ENCODE data around the gene PPP2R3B. TPM values are rescaled to one million over a fixed set of nuclear protein-coding genes. Genes with fewer than 3 reads are reported as not detected.
"Not testable (repeated sequence)": the region's sequence is repeated elsewhere in the genome, so short reads cannot be mapped to it uniquely, and the experiment has no call there.

Gene PPP2R3B
- polyA plus RNA-seq, 1 donor (not counting 4 experiments of a cell fraction or from before 2014, with no cell fraction given) = 6.6 TPM

DNA sequence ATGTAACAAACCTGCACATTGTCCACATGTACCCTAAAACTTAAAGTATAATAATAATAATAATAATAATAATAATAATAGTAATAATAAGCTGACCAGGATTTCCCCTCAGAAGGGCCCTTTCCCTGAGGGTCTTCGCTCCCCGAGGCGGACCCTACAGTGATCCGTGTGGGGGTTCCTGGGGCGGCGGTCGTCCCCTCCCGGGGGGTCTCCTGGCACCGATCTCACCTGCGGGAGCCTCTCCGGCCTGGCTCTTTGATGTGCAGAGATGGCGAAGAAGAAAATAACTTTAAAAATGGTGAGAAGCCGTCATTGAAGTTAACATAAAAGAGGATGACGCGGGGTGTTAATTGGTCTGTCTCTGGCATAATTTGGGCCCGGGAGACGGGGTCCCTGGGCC lies 48.2 kb upstream of the PPP2R3B start:
- H3K9ac ChIP-seq (ENCODE audit: control insufficient read depth, extremely low read depth, insufficient read depth, low read length) = no peak overlapping the region
- DNase-seq (ENCODE audit: low read depth, low spot score) (no peak), FAIRE-seq (no peak)
- H3K9me1 ChIP-seq (ENCODE audit: control insufficient read depth, extremely low read depth, insufficient read depth, low read length) = no peaks in the 10 kb centered on the region
- no peak overlapping the region for H3K4me3 ChIP-seq (ENCODE audit: control insufficient read depth in 2 of 3, extremely low read depth in 1 of 3, insufficient read depth in 2 of 3, low read depth in 1 of 3, low read length in 3 of 3)
- TF ChIP-seq, protein P1, sequence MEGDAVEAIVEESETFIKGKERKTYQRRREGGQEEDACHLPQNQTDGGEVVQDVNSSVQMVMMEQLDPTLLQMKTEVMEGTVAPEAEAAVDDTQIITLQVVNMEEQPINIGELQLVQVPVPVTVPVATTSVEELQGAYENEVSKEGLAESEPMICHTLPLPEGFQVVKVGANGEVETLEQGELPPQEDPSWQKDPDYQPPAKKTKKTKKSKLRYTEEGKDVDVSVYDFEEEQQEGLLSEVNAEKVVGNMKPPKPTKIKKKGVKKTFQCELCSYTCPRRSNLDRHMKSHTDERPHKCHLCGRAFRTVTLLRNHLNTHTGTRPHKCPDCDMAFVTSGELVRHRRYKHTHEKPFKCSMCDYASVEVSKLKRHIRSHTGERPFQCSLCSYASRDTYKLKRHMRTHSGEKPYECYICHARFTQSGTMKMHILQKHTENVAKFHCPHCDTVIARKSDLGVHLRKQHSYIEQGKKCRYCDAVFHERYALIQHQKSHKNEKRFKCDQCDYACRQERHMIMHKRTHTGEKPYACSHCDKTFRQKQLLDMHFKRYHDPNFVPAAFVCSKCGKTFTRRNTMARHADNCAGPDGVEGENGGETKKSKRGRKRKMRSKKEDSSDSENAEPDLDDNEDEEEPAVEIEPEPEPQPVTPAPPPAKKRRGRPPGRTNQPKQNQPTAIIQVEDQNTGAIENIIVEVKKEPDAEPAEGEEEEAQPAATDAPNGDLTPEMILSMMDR (optimal IDR thresholded peaks at IDR 0.05 in 1 of 3, IDR thresholded peaks at IDR 0.05 in 1 of 3, conservative IDR thresholded peaks at IDR 0.05 in 1 of 3; ENCODE audit: extremely low read depth in 1 of 3, insufficient read depth in 2 of 3, low read length in 3 of 3) = no peak
- no peak for TF ChIP-seq EZH2 (IDR thresholded peaks at IDR 0.05; ENCODE audit: low read length)
- H3K4me2 ChIP-seq (ENCODE audit: control insufficient read depth, extremely low read depth, insufficient read depth, low read depth, low read length) = no peak overlapping the region
- no peaks in the 10 kb centered on the region for H3K36me3 ChIP-seq (ENCODE audit: control insufficient read depth in 2 of 2, extremely low read depth in 1 of 2, insufficient read depth in 2 of 2, low read length in 2 of 2)
- H3K27me3 ChIP-seq (ENCODE audit: control insufficient read depth, extremely low read depth, insufficient read depth, low read length) = no peaks in the 10 kb centered on the region
- no peaks in the 10 kb centered on the region for H3K79me2 ChIP-seq (ENCODE audit: control insufficient read depth, insufficient read depth, low read length)
- H3K9me3 ChIP-seq (ENCODE audit: control insufficient read depth, low read depth, low read length) = peaks cover 5% of the 10 kb centered on the region
- no peaks in the 10 kb centered on the region for H4K20me1 ChIP-seq (ENCODE audit: control insufficient read depth, extremely low read depth, insufficient read depth, low read length)
- no peak overlapping the region for H3K27ac ChIP-seq (ENCODE audit: control insufficient read depth, insufficient read depth, low read length)
- no peak overlapping the region for H2AFZ ChIP-seq (ENCODE audit: control insufficient read depth, low read length)
- dilution Hi-C loops (cut with MboI; ENCODE audit: extremely low pct_ligation_motif_present, low sequenced_read_pairs) = no loop called here
- H3K4me1 ChIP-seq (ENCODE audit: control insufficient read depth, extremely low read depth, insufficient read depth, low read length) = no peaks in the 10 kb centered on the region

DNA sequence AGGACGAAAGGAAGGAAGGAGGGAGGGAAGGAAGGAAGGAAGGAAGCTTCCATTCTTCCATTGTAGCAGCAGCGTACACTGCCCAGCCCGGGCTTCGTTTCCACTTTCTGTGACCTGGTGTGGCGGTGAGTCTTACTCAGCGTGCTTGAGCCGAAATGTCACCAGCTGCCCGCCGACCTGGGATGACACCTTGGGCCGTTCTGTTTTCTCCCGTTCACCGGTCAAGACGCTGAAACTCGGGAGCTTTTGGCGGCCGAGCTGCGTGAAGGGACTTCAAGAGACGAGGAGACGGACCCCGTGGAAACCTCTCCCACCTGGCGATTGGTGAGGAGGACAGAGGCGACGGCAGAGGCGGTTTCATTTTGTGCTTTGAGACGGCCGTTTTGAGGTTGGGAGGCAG lies 47.1 kb upstream of the PPP2R3B start:
- Histone ChIP-seq H3K27ac (ENCODE audit: control insufficient read depth, insufficient read depth, low read length) (no peak overlapping the region), H3K4me1 (ENCODE audit: control insufficient read depth, extremely low read depth, insufficient read depth, low read length) (no peaks in the 10 kb centered on the region), H3K27me3 (ENCODE audit: control insufficient read depth, extremely low read depth, insufficient read depth, low read length) (no peaks in the 10 kb centered on the region), H3K9ac (ENCODE audit: control insufficient read depth, extremely low read depth, insufficient read depth, low read length) (no peak overlapping the region), H3K79me2 (ENCODE audit: control insufficient read depth, insufficient read depth, low read length) (no peaks in the 10 kb centered on the region), H4K20me1 (ENCODE audit: control insufficient read depth, extremely low read depth, insufficient read depth, low read length) (no peaks in the 10 kb centered on the region), H2AFZ (ENCODE audit: control insufficient read depth, low read length) (no peak overlapping the region), H3K9me3 (ENCODE audit: control insufficient read depth, low read depth, low read length) (peaks cover 2% of the 10 kb centered on the region), H3K9me1 (ENCODE audit: control insufficient read depth, extremely low read depth, insufficient read depth, low read length) (no peaks in the 10 kb centered on the region), H3K4me3 (ENCODE audit: control insufficient read depth in 2 of 3, extremely low read depth in 1 of 3, insufficient read depth in 2 of 3, low read depth in 1 of 3, low read length in 3 of 3) (no peak overlapping the region), H3K36me3 (ENCODE audit: control insufficient read depth in 2 of 2, extremely low read depth in 1 of 2, insufficient read depth in 2 of 2, low read length in 2 of 2) (no peaks in the 10 kb centered on the region), H3K4me2 (ENCODE audit: control insufficient read depth, extremely low read depth, insufficient read depth, low read depth, low read length) (no peak overlapping the region)
- dilution Hi-C loops (cut with MboI; ENCODE audit: extremely low pct_ligation_motif_present, low sequenced_read_pairs) = no loop called here
- TF ChIP-seq EZH2 (IDR thresholded peaks at IDR 0.05; ENCODE audit: low read length) = no peak
- TF ChIP-seq, protein P1 (optimal IDR thresholded peaks at IDR 0.05 in 1 of 3, IDR thresholded peaks at IDR 0.05 in 1 of 3, conservative IDR thresholded peaks at IDR 0.05 in 1 of 3; ENCODE audit: extremely low read depth in 1 of 3, insufficient read depth in 2 of 3, low read length in 3 of 3) = no peak
- DNase-seq (ENCODE audit: low read depth, low spot score) (no peak), FAIRE-seq (no peak)

DNA sequence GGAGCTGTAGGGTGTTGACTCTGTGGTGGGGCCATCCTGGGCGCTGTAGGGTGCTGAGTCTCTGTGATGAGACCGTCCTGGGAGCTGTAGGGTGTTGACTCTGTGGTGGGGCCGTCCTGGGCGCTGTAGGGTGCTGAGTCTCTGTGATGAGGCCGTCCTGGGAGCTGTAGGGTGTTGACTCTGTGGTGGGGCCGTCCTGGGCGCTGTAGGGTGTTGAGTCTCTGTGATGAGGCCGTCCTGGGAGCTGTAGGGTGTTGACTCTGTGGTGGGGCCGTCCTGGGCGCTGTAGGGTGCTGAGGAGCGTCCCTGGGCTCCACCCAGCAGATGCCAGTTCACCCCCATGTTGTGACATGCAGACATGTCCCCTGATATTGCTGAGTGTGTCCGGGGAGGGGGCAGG lies 46.0 kb upstream of the PPP2R3B start:
- H3K4me3 ChIP-seq (ENCODE audit: control insufficient read depth in 2 of 3, extremely low read depth in 1 of 3, insufficient read depth in 2 of 3, low read depth in 1 of 3, low read length in 3 of 3); H3K9me1 ChIP-seq (ENCODE audit: control insufficient read depth, extremely low read depth, insufficient read depth, low read length); H3K36me3 ChIP-seq (ENCODE audit: control insufficient read depth in 2 of 2, extremely low read depth in 1 of 2, insufficient read depth in 2 of 2, low read length in 2 of 2); H3K79me2 ChIP-seq (ENCODE audit: control insufficient read depth, insufficient read depth, low read length); H3K9ac ChIP-seq (ENCODE audit: control insufficient read depth, extremely low read depth, insufficient read depth, low read length); H2AFZ ChIP-seq (ENCODE audit: control insufficient read depth, low read length); H3K27ac ChIP-seq (ENCODE audit: control insufficient read depth, insufficient read depth, low read length); H4K20me1 ChIP-seq (ENCODE audit: control insufficient read depth, extremely low read depth, insufficient read depth, low read length); DNase-seq (ENCODE audit: low read depth, low spot score); H3K4me1 ChIP-seq (ENCODE audit: control insufficient read depth, extremely low read depth, insufficient read depth, low read length); dilution Hi-C loops (cut with MboI; ENCODE audit: extremely low pct_ligation_motif_present, low sequenced_read_pairs); FAIRE-seq; H3K27me3 ChIP-seq (ENCODE audit: control insufficient read depth, extremely low read depth, insufficient read depth, low read length); H3K4me2 ChIP-seq (ENCODE audit: control insufficient read depth, extremely low read depth, insufficient read depth, low read depth, low read length); H3K9me3 ChIP-seq (ENCODE audit: control insufficient read depth, low read depth, low read length): not testable (repeated sequence)
